HG02981 (cell line): ENCODE data around the gene OPRD1.
"Not testable (repeated sequence)": the region's sequence is repeated elsewhere in the genome, so short reads cannot be mapped to it uniquely, and the experiment has no call there.

Experiments used
- ATAC-seq: cut with Tn5 transposase; IDR thresholded peaks from one replicate; pipeline ENCODE4 v1.9.1; 2021; ENCODE audit warnings: mild to moderate bottlenecking, moderate library complexity; ENCODE audit not compliant: unreplicated experiment

The OPRD1 gene

DNA sequence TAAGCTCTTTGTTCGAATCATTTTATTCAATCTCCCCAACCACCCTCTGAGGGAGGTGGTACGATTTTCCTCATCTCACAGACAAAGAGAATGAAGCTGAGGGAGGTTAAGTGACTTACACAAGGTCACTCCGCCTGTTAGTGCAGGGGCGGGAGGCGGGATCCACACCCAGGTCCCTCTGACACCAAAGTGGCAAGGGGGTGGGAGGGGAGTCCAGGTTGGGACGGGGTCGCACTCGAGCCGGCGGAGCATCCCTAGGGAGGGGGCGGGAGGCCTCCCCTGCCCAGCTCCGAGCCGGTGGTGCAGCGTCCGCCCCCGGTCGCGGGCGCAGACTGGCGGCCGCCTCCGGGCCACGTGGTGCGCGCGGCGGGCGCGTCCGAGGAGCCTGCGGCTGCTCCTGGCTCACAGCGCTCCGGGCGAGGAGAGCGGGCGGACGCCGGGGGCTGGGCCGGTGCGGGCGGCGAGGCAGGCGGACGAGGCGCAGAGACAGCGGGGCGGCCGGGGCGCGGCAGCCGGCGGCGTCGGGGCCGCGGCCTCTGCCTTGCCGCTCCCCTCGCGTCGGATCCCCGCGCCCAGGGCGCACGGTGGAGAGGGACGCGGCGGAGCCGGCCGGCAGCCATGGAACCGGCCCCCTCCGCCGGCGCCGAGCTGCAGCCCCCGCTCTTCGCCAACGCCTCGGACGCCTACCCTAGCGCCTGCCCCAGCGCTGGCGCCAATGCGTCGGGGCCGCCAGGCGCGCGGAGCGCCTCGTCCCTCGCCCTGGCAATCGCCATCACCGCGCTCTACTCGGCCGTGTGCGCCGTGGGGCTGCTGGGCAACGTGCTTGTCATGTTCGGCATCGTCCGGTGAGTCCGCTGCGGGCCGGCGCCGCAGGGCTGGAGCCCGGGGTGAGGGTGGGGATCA is at the start of gene OPRD1:
OPRD1 (plus strand) TSS at position 405 of the 903 bp plus-strand sequence; CDS start at position 619, 214 bp downstream.
- no peak for ATAC-seq

DNA sequence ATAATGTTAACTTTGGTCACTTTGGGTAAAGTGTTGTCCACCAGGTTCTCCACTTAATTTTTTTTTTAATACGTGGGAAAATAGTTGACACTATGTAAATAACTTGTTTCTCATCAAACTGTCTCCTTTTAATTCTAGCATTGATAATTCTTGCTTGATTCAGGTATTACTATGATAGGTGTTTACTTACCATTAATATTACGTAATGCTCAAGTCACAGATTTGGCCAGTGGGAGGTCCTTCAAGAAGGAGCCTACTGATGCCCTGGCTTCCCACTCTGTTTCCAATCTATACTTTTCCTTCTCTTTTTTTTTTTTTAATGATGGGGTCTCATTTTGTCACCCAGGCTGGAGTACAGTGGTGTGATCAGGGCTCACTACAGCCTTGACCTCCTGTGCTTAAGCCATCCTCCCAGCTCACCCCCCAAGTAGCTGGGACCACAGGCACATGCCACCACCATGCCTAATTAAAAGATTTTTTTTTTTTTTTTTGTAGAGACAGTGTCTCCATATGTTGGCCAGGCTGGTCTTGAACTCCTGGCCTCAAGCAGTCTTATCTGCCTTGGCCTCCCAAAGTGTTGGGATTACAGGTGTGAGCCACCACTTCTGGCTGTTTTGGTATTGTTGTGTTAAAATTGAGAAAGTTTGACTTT is 45.3 kb upstream of the OPRD1 start:
- ATAC-seq = no peak

DNA sequence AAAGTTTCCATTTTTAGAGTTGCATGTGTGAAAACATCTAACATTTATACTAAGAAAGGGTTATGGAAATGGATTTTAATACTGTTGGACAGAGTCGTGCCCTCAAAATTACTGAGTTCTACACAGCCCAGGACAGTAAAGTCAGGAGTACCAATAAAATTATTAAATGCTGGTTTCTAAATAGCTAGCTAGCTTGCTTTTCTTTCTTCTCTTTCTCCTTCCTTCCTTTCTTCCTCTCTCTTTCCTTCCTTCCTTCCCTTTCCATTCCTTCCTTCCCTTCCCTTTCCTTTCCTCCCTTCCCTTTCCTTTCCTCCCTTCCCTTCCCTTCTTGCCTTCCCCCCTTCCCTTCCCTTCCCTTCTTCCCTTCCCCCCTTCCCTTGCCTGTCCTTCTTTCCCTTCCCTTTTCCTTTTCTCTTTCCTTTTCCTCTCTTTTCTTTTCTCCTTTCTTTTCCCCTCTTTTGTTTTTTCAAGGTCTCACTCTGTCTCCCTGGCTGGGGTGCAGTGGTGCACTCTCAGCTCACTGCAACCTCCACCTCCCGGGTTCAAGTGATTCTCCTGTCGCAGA is 41.3 kb upstream of the OPRD1 start:
- ATAC-seq = no peak

DNA sequence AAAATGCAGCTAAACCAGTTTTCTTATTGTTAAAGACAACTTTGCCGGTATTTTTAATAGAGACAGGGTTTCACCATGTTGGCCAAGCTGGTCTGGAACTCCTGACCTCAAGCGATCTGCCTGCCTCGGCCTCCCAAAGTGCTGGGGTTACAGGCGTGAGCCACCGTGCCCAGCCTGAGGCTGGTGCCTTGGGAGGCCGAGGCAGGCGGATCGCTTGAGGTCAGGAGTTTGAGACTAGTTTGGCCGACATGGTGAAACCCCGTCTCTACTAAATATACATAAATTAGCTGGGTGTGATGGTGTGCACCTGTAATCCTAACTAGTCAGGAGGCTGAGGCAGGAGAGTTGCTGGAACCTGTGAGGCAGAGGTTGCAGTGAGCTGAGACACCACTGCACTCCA is 40.0 kb upstream of the OPRD1 start:
- not testable (repeated sequence) for ATAC-seq

DNA sequence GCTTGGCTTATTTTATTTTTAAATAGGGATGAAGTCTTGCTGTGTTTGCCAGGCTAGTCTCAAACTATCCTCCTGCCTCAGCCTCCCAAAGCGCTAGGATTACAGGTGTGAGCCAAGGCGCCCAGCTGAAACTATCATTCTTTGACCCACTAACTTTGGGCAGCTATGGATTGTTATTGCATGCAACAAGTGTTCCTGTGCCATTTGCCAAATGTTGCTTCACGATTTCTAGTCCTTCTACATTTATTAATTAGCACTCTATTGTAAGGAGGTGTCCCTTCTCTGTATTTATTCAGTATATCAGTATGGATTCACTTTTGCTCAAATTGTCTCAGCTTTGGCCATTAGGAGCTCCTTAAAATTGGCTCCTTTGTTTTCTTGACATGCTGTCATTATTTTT is 38.9 kb upstream of the OPRD1 start:
- ATAC-seq = no peak

DNA sequence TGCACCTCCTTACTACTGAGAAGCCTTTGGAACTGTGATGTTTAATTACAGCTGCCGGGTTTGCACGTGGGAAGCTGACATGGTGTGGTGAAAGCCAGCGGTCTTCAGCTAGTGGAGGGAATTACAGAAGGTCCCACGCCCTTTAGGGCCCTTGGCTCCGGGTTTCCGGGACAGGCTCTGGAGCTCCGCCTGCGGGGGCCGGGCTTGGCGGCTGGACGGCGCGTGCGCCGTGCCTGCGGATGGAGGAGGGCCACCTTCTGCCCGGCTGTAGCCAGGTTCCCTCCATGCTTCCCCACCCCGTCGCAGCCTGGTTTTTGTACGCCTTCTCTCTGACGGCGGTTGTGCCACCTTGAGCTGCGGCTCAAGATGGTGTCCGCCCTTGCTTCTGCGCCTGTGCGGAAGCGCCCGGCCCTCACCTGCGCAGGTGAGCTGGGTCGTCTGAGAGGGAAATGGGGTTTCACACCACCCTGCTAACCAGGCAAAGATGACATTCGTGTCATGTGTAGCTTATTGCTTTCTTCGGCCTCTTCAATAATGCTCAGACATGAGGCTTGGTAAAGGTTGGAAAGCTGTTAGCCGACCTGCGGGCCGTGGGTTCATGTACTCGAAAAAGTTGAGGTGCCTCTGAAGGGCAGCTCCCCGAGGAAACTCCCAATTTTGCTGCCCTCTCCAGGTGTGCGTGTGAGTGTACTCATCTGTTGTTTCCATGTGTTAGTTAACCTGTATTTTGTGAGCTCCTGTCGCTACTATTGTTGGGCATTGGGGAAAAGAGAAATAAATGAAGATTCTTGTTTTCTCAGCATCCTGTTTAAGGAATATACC is 36.6 kb upstream of the OPRD1 start:
- no peak for ATAC-seq

DNA sequence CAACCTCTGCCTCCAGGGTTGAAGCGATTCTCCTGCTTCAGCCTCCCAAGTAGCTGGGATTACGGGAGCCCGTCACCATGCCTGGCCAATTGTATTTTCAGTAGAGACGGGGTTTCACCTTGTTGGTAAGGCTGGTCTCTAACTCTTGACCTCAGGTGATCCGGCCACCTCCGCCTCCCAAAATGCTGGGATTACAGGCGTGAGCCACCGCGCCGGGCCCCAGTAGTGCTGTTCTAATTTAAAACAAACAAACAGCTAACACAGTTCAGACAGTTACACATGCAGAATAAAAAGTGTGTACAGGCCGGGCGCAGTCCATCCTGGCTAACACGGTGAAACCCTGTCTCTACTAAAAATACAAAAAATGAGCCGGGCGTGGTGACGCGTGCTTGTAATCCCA is 35.6 kb upstream of the OPRD1 start:
- no peak for ATAC-seq

DNA sequence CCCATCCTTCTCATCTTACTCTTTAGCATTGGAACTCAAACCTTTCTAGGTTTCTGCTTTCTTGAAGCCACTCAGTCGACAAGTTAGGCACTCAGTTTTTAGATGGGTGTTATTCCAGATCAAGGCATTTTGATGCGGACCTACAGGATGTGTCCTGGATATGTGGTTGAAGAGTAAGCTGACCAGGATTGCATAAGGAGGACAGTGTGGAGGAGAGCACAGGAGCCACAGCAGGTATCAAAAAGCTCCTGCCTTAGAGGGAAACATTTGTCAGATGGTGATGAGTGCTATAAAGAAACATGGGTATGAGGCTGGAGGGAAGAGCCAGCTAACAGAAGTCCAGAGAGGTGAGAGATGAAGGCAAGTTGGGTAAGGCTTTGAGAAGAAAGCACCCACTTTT is 33.9 kb upstream of the OPRD1 start:
- no peak for ATAC-seq

DNA sequence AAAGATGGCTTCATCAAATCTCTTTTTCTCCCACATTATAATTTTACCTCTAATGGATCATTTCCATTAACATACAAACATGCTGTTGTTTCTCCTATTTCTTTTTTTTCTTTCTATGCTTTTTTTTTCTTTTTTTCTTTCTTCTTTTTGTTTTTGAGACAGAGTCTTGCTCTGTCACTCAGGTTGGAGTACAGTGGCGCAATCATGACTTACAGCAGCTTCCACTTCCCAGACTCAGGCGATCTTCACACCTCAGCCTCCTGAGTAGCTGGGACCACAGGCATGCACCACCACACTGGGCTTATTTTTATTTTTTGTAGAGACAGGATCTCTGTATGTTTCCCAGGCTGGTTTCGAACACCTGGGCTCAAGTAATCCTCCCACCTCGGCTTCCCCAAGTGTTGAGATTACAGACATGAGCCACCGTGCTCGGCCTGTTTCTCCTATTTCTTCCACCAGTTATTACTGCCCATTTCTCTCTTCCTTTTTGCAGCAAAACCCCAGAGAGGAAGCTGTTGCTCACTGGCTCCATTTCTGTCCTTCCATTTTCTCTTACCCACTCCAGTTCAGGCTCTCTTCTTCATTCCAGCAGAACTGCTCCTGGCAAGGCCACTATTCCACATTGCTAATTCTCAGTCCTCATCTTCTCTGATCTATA is 32.1 kb upstream of the OPRD1 start:
- ATAC-seq = no peak

DNA sequence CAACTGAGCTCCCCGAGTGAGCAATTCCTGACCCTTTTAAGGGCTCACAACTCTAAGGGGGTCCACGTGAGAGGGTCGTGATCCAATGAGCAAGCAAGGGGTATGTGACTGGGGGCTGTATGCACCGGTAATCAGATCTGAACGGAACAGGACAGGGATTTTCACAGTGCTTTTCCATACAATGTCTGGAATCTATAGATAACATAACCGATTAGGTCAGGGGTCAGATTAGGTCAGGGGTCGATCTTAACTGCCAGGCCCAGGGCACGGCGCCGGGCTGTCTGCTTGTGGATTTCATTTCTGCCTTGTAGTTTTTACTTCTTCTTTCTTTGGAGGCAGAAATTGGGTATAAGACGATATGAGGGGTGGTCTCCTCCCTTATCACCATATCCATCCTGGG is 30.7 kb upstream of the OPRD1 start:
- ATAC-seq = no peak

DNA sequence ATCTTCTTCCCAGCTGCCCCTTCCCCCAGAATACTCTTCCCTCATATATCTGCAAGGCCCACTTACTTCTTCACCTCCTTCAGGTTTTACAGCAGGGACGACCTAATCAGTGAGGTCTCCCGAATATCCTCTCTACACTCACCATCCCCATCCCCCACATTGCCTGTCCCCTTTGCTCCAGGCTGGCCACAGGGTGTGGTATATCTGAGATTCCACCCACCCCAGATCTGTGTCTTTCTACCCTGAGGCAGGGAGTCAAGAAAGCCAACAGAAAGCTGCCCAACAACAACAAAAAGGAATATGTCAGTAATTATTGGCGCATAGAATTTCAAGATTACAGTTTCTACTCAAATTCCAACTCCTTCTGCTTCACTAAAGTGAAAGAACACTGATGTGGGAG is 30.0 kb upstream of the OPRD1 start:
- no peak for ATAC-seq

DNA sequence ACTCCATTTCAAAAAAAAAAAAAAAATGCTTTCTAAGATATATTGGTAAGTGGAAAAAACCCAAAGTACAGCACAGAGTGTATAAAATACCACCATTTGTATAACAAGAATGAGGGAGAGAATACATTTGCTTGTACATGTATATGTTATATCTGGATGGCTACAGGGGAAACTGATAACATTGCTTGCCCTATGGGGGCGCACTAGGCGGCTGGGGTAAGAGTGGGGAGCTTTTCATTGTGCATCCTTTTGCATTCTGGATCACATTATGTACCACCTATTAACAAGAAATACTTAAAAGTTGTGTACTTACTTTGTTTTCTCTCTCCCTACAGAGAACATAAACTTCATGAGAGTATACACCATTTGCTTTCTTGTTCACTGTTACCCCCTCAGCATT is 28.6 kb upstream of the OPRD1 start:
- no peak for ATAC-seq

DNA sequence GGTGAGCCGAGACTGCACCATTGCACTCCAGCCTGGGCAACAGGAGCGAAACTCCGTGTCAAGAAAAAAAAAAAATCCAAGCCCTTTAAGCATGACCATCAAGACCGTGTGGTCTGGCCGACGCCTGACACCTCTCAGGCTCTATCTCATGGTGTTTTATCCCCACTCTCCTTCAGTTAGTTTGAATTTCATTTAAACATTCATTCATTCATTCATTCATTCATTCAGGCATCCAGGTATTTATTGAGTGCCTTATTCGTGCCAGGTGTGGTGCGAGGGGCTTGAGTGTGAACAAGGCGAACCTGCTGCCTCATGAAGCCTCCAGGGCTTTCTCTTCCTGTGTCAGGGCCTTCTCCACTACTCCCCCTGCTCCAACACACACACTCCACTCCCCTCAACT is 22.6 kb upstream of the OPRD1 start:
- ATAC-seq = no peak

DNA sequence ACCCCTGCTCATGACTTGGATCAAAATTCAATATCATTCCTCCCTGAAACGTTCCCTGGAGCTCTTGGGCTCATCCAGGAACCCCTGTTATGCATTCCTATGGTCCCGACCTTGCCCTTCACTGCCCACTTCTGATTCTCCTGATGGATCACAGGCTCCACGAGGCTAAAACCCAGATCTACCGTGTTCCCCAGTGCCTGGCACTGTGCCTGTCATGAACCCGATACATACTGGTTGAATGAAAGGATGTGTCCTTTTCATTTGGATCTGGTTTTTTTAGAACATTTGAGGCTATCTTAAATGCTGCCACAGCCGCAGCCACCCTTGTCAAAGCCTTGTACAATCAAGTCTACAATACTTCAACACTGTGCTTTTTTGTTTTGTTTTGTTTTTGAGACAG is 22.2 kb upstream of the OPRD1 start:
- ATAC-seq = no peak

DNA sequence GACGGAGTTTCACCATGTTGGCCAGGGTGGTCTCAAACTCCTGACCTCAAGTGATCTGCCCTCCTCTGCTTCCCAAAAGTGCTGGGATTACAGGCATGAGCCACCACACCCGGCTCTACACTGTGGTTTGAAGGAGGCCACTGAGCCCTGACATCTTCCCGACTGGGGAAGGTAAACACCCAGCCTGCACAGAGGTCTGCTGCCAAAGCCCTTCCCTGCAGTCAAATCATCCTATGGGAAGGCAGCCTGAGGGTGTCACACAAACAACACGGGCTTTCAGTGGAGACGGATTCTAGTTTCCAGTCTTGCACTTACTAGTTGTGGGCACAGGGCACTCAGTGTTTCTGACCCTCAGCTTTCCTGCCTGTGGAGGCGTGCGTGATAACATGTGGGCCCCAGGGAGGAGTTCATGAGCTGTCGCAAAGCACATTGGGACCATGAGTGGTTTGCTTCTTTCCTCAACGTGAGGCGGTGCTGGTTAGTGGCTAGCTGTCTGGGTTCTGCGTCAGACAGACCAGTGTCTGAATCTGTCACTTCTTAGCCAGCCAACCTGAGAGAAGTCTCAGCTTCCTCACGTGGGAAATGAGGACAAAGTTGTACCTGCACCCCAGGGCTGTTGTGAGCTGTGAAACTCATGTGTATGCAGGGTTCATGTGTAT is 21.5 kb upstream of the OPRD1 start:
- no peak for ATAC-seq

DNA sequence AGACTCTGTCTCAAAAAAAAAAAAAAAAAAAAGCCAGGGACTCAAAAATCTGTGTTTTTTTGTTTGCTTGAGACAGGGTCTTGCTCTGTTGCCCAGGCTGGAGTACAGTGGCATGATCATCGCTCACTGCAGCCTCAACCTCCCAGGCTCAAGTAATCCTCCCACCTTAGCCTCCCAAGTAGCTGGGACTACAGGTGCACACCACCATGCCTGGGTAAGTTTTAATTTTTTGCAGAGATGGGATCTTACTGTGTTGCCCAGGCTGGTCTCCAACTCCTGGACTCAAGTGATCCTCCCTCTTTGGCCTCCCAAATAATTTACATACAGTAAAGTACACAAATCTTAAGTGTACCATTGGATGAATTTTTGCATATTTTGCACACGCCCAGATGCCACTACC is 20.0 kb upstream of the OPRD1 start:
- not testable (repeated sequence) for ATAC-seq

DNA sequence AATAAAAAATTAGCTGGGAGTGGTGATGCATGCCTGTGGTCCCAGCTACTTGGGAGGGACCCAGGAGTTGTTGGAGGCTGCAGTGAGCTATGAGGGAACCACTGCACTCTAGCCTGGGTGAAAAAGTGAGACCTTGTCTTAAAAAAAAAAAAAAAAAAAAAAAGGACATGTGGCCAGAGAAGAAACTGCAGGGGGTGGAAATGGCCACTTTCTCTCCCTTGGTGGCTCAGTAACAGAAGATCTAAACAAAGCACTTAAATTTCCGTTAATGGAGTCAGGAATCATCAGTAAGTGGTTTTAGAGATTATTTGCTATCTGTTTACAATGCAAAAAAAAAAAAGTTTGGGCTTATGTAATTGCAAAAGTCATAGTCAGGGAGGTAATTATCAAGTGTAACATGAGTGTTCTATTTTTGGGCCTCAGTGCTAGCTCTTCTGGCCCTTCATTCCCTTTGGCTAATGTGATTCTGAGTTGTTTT is 19.3 kb upstream of the OPRD1 start:
- ATAC-seq = no peak

DNA sequence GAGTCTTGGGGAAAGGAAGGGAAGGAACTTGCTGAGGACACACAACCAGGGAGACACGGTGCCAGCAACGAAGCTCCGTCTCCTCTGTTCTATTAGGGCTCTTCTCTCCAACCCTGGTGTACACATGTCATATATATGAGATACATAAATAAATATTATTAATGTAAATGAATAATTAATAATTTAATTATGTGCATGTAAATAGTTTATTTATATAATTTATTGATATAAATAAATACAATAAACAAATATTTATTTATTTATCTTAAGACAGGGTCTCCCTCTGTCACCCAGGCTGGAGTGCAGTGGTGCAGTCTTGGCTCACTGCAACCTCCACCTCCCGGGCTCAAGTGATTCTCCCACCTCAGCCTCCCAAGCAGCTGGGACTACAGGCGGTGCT is 17.4 kb upstream of the OPRD1 start:
- not testable (repeated sequence) for ATAC-seq

DNA sequence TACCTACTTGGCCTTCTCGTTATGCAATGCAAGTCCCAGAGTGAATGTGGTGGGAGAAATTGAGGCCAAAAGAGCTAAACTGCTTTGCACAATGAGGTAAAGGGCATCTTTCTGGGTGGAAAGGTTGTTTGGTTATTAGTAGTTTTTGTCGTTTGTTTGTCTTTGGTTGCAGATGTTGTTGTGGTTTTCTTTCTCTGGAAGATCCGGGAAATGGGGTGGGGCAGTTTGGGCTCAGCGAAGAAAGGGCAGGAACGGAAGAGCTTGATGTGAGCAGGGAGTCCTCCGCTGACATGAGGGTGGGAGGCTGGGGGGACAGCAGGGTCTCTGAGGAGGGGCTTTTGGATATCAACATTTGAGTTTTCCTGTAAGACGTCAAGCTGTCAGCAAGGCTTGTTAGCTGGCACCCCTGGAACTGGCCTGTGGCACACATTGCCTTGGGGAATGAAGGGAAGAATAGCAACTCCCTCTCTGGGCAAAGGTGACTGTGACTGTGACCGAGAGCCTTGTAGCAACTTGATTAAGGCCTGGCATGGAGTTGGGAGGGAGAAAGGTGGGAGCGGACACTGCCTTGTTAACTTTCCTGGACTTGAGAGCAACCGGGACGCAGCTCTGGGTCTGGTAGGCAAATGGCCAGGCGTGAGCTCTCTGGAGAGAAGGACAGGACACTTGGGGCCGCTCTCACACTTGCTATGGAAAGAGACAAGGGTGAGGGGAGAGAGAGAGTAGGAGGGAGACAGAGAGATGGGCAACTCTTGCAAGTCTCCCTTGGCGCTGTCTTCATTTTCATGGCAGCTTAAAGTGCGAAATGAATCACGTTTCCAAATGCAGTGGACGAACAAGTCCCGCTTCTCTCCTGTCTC is 15.4 kb upstream of the OPRD1 start:
- ATAC-seq = no peak
